Ishikawa (cell line): ENCODE data around the gene STAT4.

Source experiments
- CEBPB ChIP-seq: IDR thresholded peaks from 2 replicates; pipeline ENCODE4 v1.6.1; 2012
- CREB1 ChIP-seq: IDR thresholded peaks from 2 replicates; pipeline ENCODE4 v1.6.1; 2012; ENCODE audit warnings: low read depth
- EGR1 ChIP-seq: IDR thresholded peaks from 2 replicates; pipeline ENCODE4 v1.6.1; 2012
- EP300 ChIP-seq: IDR thresholded peaks from 2 replicates; pipeline ENCODE4 v1.6.1; 2012; ENCODE audit warnings: borderline replicate concordance
- FOXM1 ChIP-seq: IDR thresholded peaks from 2 replicates; pipeline ENCODE4 v1.6.1; 2012; ENCODE audit warnings: low read depth, borderline replicate concordance
- MAX ChIP-seq: IDR thresholded peaks from 2 replicates; pipeline ENCODE4 v1.6.1; 2012
- NFIC ChIP-seq: IDR thresholded peaks from 2 replicates; pipeline ENCODE4 v1.6.1; 2012
- RAD21 ChIP-seq: IDR thresholded peaks from 2 replicates; pipeline ENCODE4 v1.6.1; 2012; ENCODE audit warnings: low read depth
- REST ChIP-seq: IDR thresholded peaks from 2 replicates; pipeline ENCODE4 v1.6.1; 2012; ENCODE audit warnings: low read depth, mild to moderate bottlenecking
- TAF1 ChIP-seq: IDR thresholded peaks from 2 replicates; pipeline ENCODE4 v1.6.1; 2012; ENCODE audit warnings: low read depth, mild to moderate bottlenecking
- TCF12 ChIP-seq: IDR thresholded peaks from 2 replicates; pipeline ENCODE4 v1.6.1; 2012; ENCODE audit warnings: low read depth
- TEAD4 ChIP-seq: IDR thresholded peaks from 2 replicates; pipeline ENCODE4 v1.6.1; 2012
- USF1 ChIP-seq: IDR thresholded peaks from 2 replicates; pipeline ENCODE4 v1.6.1; 2012
- YY1 ChIP-seq: IDR thresholded peaks from 2 replicates; pipeline ENCODE4 v1.6.1; 2012; ENCODE audit warnings: low read depth
- ZBTB7A ChIP-seq: IDR thresholded peaks from 2 replicates; pipeline ENCODE4 v1.6.1; 2012; ENCODE audit warnings: low read depth

The STAT4 gene

GRCh38 chr2:191128911-191129304, 21.9 kb downstream of the STAT4 start:
- TF ChIP-seq EP300 (no peak), RAD21 (no peak), ZBTB7A (no peak), CEBPB (no peak), TEAD4 (no peak)

GRCh38 chr2:191128172-191128910, 22.5 kb downstream of the STAT4 start:
- TF ChIP-seq REST = no peak
- TF ChIP-seq MAX = no peak
- TF ChIP-seq CREB1 = no peak
- no peak for TF ChIP-seq YY1
- TF ChIP-seq EP300 = no peak
- TF ChIP-seq USF1 = no peak
- TF ChIP-seq RAD21 = no peak
- no peak for TF ChIP-seq FOXM1

- TF ChIP-seq RAD21 (no peak), MAX (no peak), TEAD4 (no peak), USF1 (no peak), YY1 (no peak), REST (no peak), CEBPB (no peak), EP300 (no peak), TAF1 (no peak), NFIC (no peak), CREB1 (no peak), EGR1 (no peak), ZBTB7A (no peak), TCF12 (no peak), FOXM1 (no peak)
Observed at GRCh38 chr2:191127235-191127634, 23.6 kb downstream of the STAT4 start.

GRCh38 chr2:191126386-191127085, 24.3 kb downstream of the STAT4 start:
- TF ChIP-seq ZBTB7A (no peak), TAF1 (no peak), CREB1 (no peak), NFIC (no peak), EGR1 (no peak), EP300 (no peak), USF1 (no peak), YY1 (no peak), TEAD4 (no peak), REST (no peak), CEBPB (no peak), FOXM1 (no peak), MAX (no peak), TCF12 (no peak), RAD21 (no peak)
